HG03064 (cell line): Measurements from ENCODE around the gene SERP1.

Experiments used
- ATAC-seq: cut with Tn5 transposase; IDR thresholded peaks from one replicate; pipeline ENCODE4 v1.9.1; 2021; ENCODE audit warnings: low read depth; ENCODE audit not compliant: unreplicated experiment

The SERP1 gene

DNA sequence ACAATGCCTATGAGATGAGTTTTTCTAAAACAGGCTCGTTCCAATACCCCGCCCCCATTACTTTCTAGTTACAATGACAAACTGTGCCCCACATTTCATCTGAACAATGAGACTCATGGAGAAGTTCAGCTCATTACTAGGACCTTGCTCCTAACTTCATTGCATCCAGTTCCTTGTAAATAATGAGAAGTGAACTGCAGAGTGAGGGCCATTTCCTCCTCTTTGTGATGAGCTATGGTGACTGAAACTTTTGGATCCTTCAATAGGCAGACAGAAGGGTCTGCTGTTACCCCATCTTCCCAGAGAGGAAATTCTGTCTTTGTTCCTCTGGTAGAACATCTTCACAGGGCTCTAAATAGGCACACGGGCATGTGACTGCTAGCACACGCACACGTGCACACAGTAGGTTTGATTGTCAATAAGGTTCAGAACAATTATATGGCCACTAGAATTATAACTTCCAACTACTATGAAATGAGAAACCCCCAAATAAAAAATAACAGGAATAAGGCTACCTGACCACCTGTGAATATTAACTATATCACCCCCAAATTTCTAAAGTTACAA lies 51.8 kb downstream of the SERP1 start:
- no peak for ATAC-seq
